CD4-positive, alpha-beta T cell treated with Interleukin-21 for 1 hour (primary cell): ENCODE results near the gene PMIS2.

ENCODE experiments used
- DNase-seq: peaks from one replicate; pipeline ENCODE4 v3.0.0-alpha.2; 2020

Gene PMIS2

GRCh38 chr19:35556846-35557538 lies 29.0 kb upstream of the PMIS2 start:
- DNase-seq = no peak

- peak; percentile 55 for DNase-seq
Measured at GRCh38 chr19:35557539-35558399, 28.2 kb upstream of the PMIS2 start.

GRCh38 chr19:35558400-35559280 lies 27.3 kb upstream of the PMIS2 start:
- no peak for DNase-seq

- no peak for DNase-seq
Measured at GRCh38 chr19:35559281-35559659, 26.7 kb upstream of the PMIS2 start.

GRCh38 chr19:35559781-35560180 lies 26.2 kb upstream of the PMIS2 start:
- no peak for DNase-seq

- no peak for DNase-seq
Measured at GRCh38 chr19:35560271-35560670, 25.7 kb upstream of the PMIS2 start.

GRCh38 chr19:35560677-35561076 lies 25.3 kb upstream of the PMIS2 start:
- no peak for DNase-seq

- no peak for DNase-seq
Measured at GRCh38 chr19:35561436-35561835, 24.5 kb upstream of the PMIS2 start.

GRCh38 chr19:35562336-35562735 lies 23.6 kb upstream of the PMIS2 start:
- no peak for DNase-seq

GRCh38 chr19:35562776-35563175 lies 23.2 kb upstream of the PMIS2 start:
- no peak for DNase-seq

GRCh38 chr19:35563207-35563829 lies 22.7 kb upstream of the PMIS2 start, which contains the start of gene ATP4A:
ATP4A (minus strand) TSS chr19:35563658; CDS start chr19:35563629, 29 bp downstream.
- DNase-seq = no peak

- DNase-seq = no peak
Measured at GRCh38 chr19:35565016-35565856, 20.7 kb upstream of the PMIS2 start.

- DNase-seq = no peak
Measured at GRCh38 chr19:35566738-35567137, 19.2 kb upstream of the PMIS2 start.

GRCh38 chr19:35569281-35569781 lies 16.6 kb upstream of the PMIS2 start:
- DNase-seq = no peak

- DNase-seq = no peak
Measured at GRCh38 chr19:35571406-35571965, 14.5 kb upstream of the PMIS2 start.

- DNase-seq = no peak
Measured at GRCh38 chr19:35577918-35578317, 8.1 kb upstream of the PMIS2 start.

GRCh38 chr19:35578707-35579106 lies 7.3 kb upstream of the PMIS2 start:
- no peak for DNase-seq

GRCh38 chr19:35582760-35583159 lies 3.2 kb upstream of the PMIS2 start:
- no peak for DNase-seq

GRCh38 chr19:35587321-35587720 lies 1.3 kb downstream of the PMIS2 start:
- DNase-seq = no peak

GRCh38 chr19:35590875-35591274 lies 4.9 kb downstream of the PMIS2 start:
- DNase-seq = no peak

- DNase-seq = peak; percentile 44
Measured at GRCh38 chr19:35592226-35592625, 6.3 kb downstream of the PMIS2 start.
